Activated naive CD4-positive, alpha-beta T cell treated with Interleukin-2 at 50 U/mL for 16 hours (primary cell): ENCODE measurements around the gene PKP4.
"Not testable (repeated sequence)": the region's sequence is repeated elsewhere in the genome, so short reads cannot be mapped to it uniquely, and the experiment has no call there.

Source experiments
- DNase-seq: peaks from one replicate; pipeline ENCODE4 v3.0.0-alpha.2; 2020

The PKP4 gene

GRCh38 chr2:158456309-158457066 is at the start of gene PKP4, which contains the start of gene CCDC148:
Gene PKP4 (plus strand): TSS chr2:158456952. CDS start chr2:158533185, 76,233 bp downstream.
Gene CCDC148 (minus strand): TSS chr2:158456753. CDS start chr2:158456439, 314 bp downstream.
- peak; percentile 91 for DNase-seq

- DNase-seq, result no peak
Observed at GRCh38 chr2:158407031-158407430, 49.7 kb upstream of the PKP4 start.

GRCh38 chr2:158410132-158410531 is 46.6 kb upstream of the PKP4 start:
- DNase-seq, result no peak

- DNase-seq, result no peak
Observed at GRCh38 chr2:158411748-158412147, 45.0 kb upstream of the PKP4 start.

- DNase-seq, result no peak
Observed at GRCh38 chr2:158412206-158412605, 44.5 kb upstream of the PKP4 start.

- no peak for DNase-seq
Observed at GRCh38 chr2:158413581-158413980, 43.2 kb upstream of the PKP4 start.

- DNase-seq, result no peak
Observed at GRCh38 chr2:158414538-158414937, 42.2 kb upstream of the PKP4 start.

GRCh38 chr2:158432117-158432516 is 24.6 kb upstream of the PKP4 start:
- no peak for DNase-seq

GRCh38 chr2:158433716-158434115 is 23.0 kb upstream of the PKP4 start:
- not testable (repeated sequence) for DNase-seq

GRCh38 chr2:158439062-158439461 is 17.7 kb upstream of the PKP4 start:
- DNase-seq, result not testable (repeated sequence)

GRCh38 chr2:158443606-158444005 is 13.1 kb upstream of the PKP4 start:
- DNase-seq, result no peak

- DNase-seq, result peak; percentile 53
Observed at GRCh38 chr2:158457092-158457825, 507 bp downstream of the PKP4 start.

- peak; percentile 64 for DNase-seq
Observed at GRCh38 chr2:158457826-158458616, 1.3 kb downstream of the PKP4 start.

GRCh38 chr2:158458617-158458920 is 1.8 kb downstream of the PKP4 start:
- DNase-seq, result no peak

GRCh38 chr2:158459161-158460003 is 2.6 kb downstream of the PKP4 start:
- no peak for DNase-seq

GRCh38 chr2:158460632-158461297 is 4.0 kb downstream of the PKP4 start:
- no peak for DNase-seq

- no peak for DNase-seq
Observed at GRCh38 chr2:158463496-158464095, 6.8 kb downstream of the PKP4 start.

- DNase-seq, result no peak
Observed at GRCh38 chr2:158464426-158465281, 7.9 kb downstream of the PKP4 start.

GRCh38 chr2:158467248-158467647 is 10.5 kb downstream of the PKP4 start:
- DNase-seq, result no peak

- not testable (repeated sequence) for DNase-seq
Observed at GRCh38 chr2:158472829-158473228, 16.1 kb downstream of the PKP4 start.
